NOMO-1 (cell line): Measurements from ENCODE around the gene RIMKLB.
"Not testable (repeated sequence)": the region's sequence is repeated elsewhere in the genome, so short reads cannot be mapped to it uniquely, and the experiment has no call there.

Experiments used
- DNase-seq, 2 experiments: peaks; one replicate each; lab custom pipeline; 2025; ENCODE audit not compliant: unreplicated experiment in 2 of 2; lab: John Stamatoyannopoulos, UW

Gene RIMKLB

GRCh38 chr12:8813572-8814357 is 116.0 kb downstream of the RIMKLB start:
- DNase-seq: no peak

GRCh38 chr12:8816448-8817050 is 118.8 kb downstream of the RIMKLB start:
- peak in 1 of 2 experiments; percentile 55 for DNase-seq

- DNase-seq: no peak
These were observed 120.1 kb downstream of the RIMKLB start for GRCh38 chr12:8817856-8818255.

GRCh38 chr12:8818526-8818925 is 120.7 kb downstream of the RIMKLB start:
- DNase-seq: no peak

- DNase-seq: no peak
These were observed 121.8 kb downstream of the RIMKLB start for GRCh38 chr12:8819666-8819980.

- not testable (repeated sequence) for DNase-seq
These were observed 123.1 kb downstream of the RIMKLB start for GRCh38 chr12:8820676-8821407.

GRCh38 chr12:8821591-8821990 is 123.8 kb downstream of the RIMKLB start:
- DNase-seq: no peak

- no peak for DNase-seq
These were observed 124.5 kb downstream of the RIMKLB start, which contains the start of gene A2ML1 for GRCh38 chr12:8822298-8822697. A2ML1 (plus strand) TSS chr12:8822621; CDS start chr12:8822652, 31 bp downstream.

- no peak for DNase-seq
These were observed 125.9 kb downstream of the RIMKLB start for GRCh38 chr12:8823565-8824300.

- DNase-seq: no peak
These were observed 129.9 kb downstream of the RIMKLB start for GRCh38 chr12:8827551-8828256.

- DNase-seq: no peak
These were observed 130.7 kb downstream of the RIMKLB start for GRCh38 chr12:8828257-8829124.

- DNase-seq: no peak
These were observed 131.3 kb downstream of the RIMKLB start for GRCh38 chr12:8829125-8829518.

GRCh38 chr12:8829621-8830020 is 131.8 kb downstream of the RIMKLB start:
- no peak for DNase-seq

GRCh38 chr12:8831116-8831515 is 133.3 kb downstream of the RIMKLB start:
- no peak for DNase-seq

GRCh38 chr12:8832500-8832899 is 134.7 kb downstream of the RIMKLB start:
- no peak for DNase-seq
